ENCODE data around the gene CCDC183.

- TF ChIP-seq CTCF (IDR thresholded peaks at IDR 0.05; ENCODE audit: insufficient read depth, low read depth, low read length) (no peak), EZH2 (IDR thresholded peaks at IDR 0.05; ENCODE audit: insufficient read depth, low read length) (no peak)
These were observed 55.0 kb downstream of the CCDC183 start for GRCh38 chr9:136850866-136851775.

Measured in astrocyte (in vitro differentiated cells and primary cell).